Ovary (tissue), 9 donors: ENCODE data around the gene GPR137B. TPM values are rescaled to one million over a fixed set of nuclear protein-coding genes. Genes with fewer than 3 reads are reported as not detected.

Experiments
- DNase-seq, 5 donors: peaks; one replicate each; pipeline ENCODE4 v3.0.0-alpha.2; 2019 to 2020
- H3K27ac ChIP-seq, 2 donors: fragments of 200-600 bp; one replicate each; pipeline versions ENCODE4 v1.5.1 to v1.8.0; 2019 to 2022
- H3K27me3 ChIP-seq: fragments of 200-600 bp; one replicate; pipeline ENCODE4 v1.8.0; 2022
- H3K36me3 ChIP-seq: fragments of 200-600 bp; sonication (generic); one replicate; pipeline ENCODE4 v1.5.1; 2019
- H3K4me1 ChIP-seq: one replicate; pipeline ENCODE4 v1.8.1; 2013; ENCODE audit warnings: mild to moderate bottlenecking, moderate library complexity; ENCODE audit not compliant: insufficient read depth
- H3K4me3 ChIP-seq: fragments of 200-600 bp; sonication (generic); one replicate; pipeline ENCODE4 v1.5.1; 2017
- H3K9me3 ChIP-seq, 2 donors: fragments of 200-600 bp in 1 of 2; sonication (generic) in 1 of 2; one replicate each; pipeline versions ENCODE4 v1.5.1 to v1.8.1; 2013 to 2019; ENCODE audit warnings: mild to moderate bottlenecking in 1 of 2, moderate library complexity in 1 of 2
- EP300 ChIP-seq: sonication (generic); formaldehyde crosslinking; IDR thresholded peaks from one replicate; pipeline ENCODE4 v1.6.1; 2017; ENCODE audit warnings: antibody characterized with exemption
- POLR2A ChIP-seq: fragments of 450-650 bp; IDR thresholded peaks from one replicate; pipeline ENCODE4 v1.6.1; 2017; ENCODE audit warnings: antibody characterized with exemption, mild to moderate bottlenecking, moderate library complexity
- WGBS, 3 donors: extraction: QIAGEN DNeasy Blood & Tissue Kit in 1 of 3; methylation state at CpG; one replicate each; pipeline versions ENCODE4 v1.1.5 to v1.1.7; 2013 to 2017; 5-methylcytosine and 5-hydroxymethylcytosine counted together
- intact Hi-C, 4 donors: fragments of 100-400 bp; cut with DNase I; formaldehyde crosslinking; loops; one replicate each; pipeline versions ENCODE4 v1.11.0 to v1.15.1; 2022 to 2023
- polyA plus RNA-seq, 2 donors: library from polyadenylated mRNA; stranded (reverse); fragments of 200-250 nt in 1 of 2; fragments of 350-450 nt in 1 of 2; fragmentation: Illumina TruSeq in 1 of 2; extraction: RNeasy Lipid Tissue Mini Kit (QIAGEN cat#74804) in 1 of 2; gene quantifications; one replicate each; pipeline ENCODE4 v1.2.3, GENCODE V29; 2013 to 2014
- total RNA-seq, 7 donors: library from RNA; depleted of rRNA in 2 of 7; stranded (reverse); fragments of >200 nt in 2 of 7; fragmentation: NEBNext Ultra II Directional in 3 of 7; extraction: Animal tissue kit (Norgen Biotek cat#: 25700) in 3 of 7; gene quantifications; one replicate each; pipeline versions ENCODE4 v1.1.0 to v1.2.4, GENCODE V29; 2016 to 2023
- TF ChIP-seq, protein P1 (sequence below), 3 donors: fragments of 450-650 bp in 2 of 3; fragments of 200-600 bp in 1 of 3; IDR thresholded peaks; one replicate each; pipeline versions ENCODE4 v1.5.1 to v1.8.0; 2016 to 2022; ENCODE audit warnings: antibody characterized with exemption in 3 of 3, mild to moderate bottlenecking in 1 of 3
- donor health status: DM: no; HTN: no; CAD: no; lungs with moderate emphysema.
- donor health status: DM: no; HTN: no; CAD: no.
- donor health status: Bipolar disorder and iron deficiency.
- donor health status: DM: yes; HTN: yes; CAD: no.
- donor health status: DM: no; HTN: no; CAD: no.
- donor health status: DM: yes; HTN: yes; CAD: no.

GPR137B gene
- total and polyA plus RNA-seq, 9 donors = 10.8 to 35.2 (median 13.7) TPM

DNA sequence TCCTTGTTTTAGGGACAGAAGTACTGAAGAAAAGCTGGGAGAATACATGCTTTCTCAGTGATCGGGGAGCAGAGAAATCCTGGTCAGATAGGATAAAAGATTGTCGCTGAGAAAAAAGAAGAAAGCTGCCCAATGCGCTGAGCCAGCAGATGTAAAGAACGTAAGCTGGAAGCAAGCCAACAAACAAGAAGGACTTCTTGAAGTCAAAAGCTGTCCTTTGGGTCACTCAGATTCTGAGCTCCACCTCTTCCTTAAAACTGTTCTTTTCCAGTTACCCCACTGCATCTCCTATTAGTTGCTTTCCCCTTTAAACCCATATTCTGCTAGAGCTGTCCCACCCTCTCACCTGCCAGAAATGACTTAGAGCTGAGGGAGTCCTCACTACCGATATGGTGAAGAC, 64.8 kb downstream of the GPR137B start:
- intact Hi-C loops = no loop called here
- Histone ChIP-seq H3K36me3 (no peaks in the 10 kb centered on the region), H3K4me3 (no peak overlapping the region), H3K27me3 (no peaks in the 10 kb centered on the region), H3K4me1 (no peaks in the 10 kb centered on the region), H3K27ac (no peak overlapping the region), H3K9me3 (peaks cover 0 to 3% of the 10 kb centered on the region in 2 donors)
- DNase-seq = no peak
- TF ChIP-seq POLR2A = no peak
- TF ChIP-seq, protein P1, sequence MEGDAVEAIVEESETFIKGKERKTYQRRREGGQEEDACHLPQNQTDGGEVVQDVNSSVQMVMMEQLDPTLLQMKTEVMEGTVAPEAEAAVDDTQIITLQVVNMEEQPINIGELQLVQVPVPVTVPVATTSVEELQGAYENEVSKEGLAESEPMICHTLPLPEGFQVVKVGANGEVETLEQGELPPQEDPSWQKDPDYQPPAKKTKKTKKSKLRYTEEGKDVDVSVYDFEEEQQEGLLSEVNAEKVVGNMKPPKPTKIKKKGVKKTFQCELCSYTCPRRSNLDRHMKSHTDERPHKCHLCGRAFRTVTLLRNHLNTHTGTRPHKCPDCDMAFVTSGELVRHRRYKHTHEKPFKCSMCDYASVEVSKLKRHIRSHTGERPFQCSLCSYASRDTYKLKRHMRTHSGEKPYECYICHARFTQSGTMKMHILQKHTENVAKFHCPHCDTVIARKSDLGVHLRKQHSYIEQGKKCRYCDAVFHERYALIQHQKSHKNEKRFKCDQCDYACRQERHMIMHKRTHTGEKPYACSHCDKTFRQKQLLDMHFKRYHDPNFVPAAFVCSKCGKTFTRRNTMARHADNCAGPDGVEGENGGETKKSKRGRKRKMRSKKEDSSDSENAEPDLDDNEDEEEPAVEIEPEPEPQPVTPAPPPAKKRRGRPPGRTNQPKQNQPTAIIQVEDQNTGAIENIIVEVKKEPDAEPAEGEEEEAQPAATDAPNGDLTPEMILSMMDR (IDR thresholded peaks at IDR 0.05) = no peak
- 60 to 66% (median 64%) methylated on average over 5 of the region's 5 CpGs for WGBS, 3 donors

DNA sequence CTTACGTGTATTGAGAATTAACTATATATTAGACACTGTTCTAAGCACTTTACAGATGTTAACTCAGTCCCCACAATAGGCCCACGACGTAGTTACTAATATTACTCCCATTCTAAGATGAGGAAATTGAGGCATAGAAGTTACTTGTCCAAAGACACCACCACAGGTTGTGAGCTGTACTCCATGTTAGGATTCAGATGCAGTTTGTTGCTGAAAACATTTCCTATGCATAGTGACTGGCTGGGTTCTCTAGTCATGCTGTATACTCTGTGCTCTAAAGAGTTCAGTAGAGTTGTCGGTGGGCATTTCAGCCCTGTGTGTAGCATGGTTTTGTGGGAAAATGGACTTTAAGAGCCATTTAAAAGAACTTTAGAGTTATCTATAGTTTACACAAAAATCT, 65.2 kb downstream of the GPR137B start:
- Histone ChIP-seq H3K36me3 (no peaks in the 10 kb centered on the region), H3K4me3 (no peak overlapping the region), H3K27ac (no peak overlapping the region), H3K27me3 (no peaks in the 10 kb centered on the region), H3K9me3 (no peaks in the 10 kb centered on the region), H3K4me1 (no peaks in the 10 kb centered on the region)
- TF ChIP-seq POLR2A (no peak), EP300 (no peak)
- TF ChIP-seq, protein P1 (IDR thresholded peaks at IDR 0.05) = no peak
- intact Hi-C loops = no loop called here
- 92 to 95% (median 94%) methylated on average over 4 of the region's 4 CpGs for WGBS, 3 donors
- no peak for DNase-seq

DNA sequence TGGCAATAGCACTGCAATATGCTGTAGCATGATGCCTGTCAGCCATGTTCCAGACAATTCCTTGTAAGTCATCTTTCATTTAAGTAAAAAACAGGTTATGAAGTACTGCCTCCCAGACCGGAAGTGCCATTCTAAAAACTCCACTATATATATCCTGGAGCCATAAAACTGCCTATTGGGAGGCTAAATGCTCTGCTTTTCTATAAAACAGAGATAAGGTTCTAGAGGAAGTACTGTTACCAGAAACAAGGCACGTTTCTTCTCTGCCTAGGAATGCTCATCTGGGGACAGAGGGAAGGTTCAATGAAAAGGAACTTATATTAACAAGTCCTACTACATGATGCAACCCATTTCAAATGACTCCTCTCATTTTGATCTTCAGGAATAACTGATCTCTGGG, 66.8 kb downstream of the GPR137B start:
- Histone ChIP-seq H3K36me3 (no peaks in the 10 kb centered on the region), H3K27ac (no peak overlapping the region), H3K4me3 (no peak overlapping the region), H3K9me3 (no peaks in the 10 kb centered on the region), H3K27me3 (no peaks in the 10 kb centered on the region), H3K4me1 (no peaks in the 10 kb centered on the region)
- TF ChIP-seq POLR2A (no peak), EP300 (no peak)
- TF ChIP-seq, protein P1 (IDR thresholded peaks at IDR 0.05) = no peak
- 44 to 52% (median 50%) methylated on average over 2 of the region's 2 CpGs for WGBS, 3 donors
- no peak for DNase-seq
- intact Hi-C loops = no loop called here

DNA sequence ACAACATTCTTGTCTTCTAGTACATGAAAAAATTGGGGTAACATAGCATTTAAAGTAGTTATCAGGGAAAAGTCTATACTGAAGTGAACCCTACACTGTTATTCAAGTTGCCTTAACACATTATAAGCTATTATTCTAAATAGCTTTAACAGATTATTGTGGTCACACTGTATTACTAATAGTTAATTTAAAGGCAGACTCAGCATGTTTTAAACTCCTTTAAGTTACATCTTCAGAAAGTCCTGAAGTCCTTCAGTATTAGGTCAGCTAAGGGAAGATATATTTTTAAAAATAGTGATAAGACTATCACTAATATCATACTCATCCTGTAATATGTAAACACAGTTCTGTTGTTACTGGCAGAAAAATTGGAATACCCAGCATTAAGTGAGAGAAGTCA, 67.4 kb downstream of the GPR137B start:
- no peak for DNase-seq
- Histone ChIP-seq H3K9me3 (no peaks in the 10 kb centered on the region), H3K27ac (no peak overlapping the region), H3K27me3 (no peaks in the 10 kb centered on the region), H3K36me3 (no peaks in the 10 kb centered on the region), H3K4me1 (no peaks in the 10 kb centered on the region), H3K4me3 (no peak overlapping the region)
- no peak for TF ChIP-seq POLR2A
- TF ChIP-seq, protein P1 (IDR thresholded peaks at IDR 0.05) = no peak
- no peak for TF ChIP-seq EP300
- intact Hi-C loops = no loop called here

DNA sequence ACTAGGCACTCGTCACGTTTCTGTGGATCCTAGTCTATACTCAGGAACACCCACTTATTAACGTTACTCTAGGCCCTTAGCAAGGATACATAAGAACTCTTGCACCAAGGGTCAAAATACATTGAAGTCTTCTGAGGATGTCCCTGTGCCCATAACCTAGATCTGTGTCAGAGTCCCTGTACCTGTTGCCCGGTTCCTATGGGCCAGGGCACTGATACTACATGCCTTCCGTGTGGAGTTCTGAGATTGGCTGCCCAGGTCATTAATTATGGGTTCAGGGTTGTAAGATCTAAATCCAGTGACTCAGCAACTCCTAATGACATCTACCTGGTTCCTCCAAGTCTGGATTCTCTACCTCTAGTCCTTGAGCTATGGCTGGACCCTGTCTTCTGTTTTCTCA, 69.5 kb downstream of the GPR137B start:
- TF ChIP-seq POLR2A (no peak), EP300 (no peak)
- TF ChIP-seq, protein P1 (IDR thresholded peaks at IDR 0.05) = no peak
- no peak for DNase-seq
- Histone ChIP-seq H3K36me3 (no peaks in the 10 kb centered on the region), H3K4me1 (no peaks in the 10 kb centered on the region), H3K4me3 (no peak overlapping the region), H3K9me3 (no peaks in the 10 kb centered on the region), H3K27me3 (no peaks in the 10 kb centered on the region), H3K27ac (no peak overlapping the region)
- intact Hi-C loops = no loop called here
- WGBS, 3 donors = 91 to 97% (median 96%) methylated on average over 5 of the region's 5 CpGs
